Gastroesophageal sphincter (tissue), 3 donors: ENCODE results near the gene SLC4A8.

Experiments used
- CTCF ChIP-seq, 4 experiments: fragments of 200-600 bp in 2 of 4; fragments of 450-650 bp in 2 of 4; sonication (generic) in 1 of 4; IDR thresholded peaks; one replicate each; pipeline ENCODE4 v1.5.1; 2017 to 2019; ENCODE audit warnings: antibody characterized with exemption in 4 of 4, mild to moderate bottlenecking in 2 of 4, moderate library complexity in 2 of 4
- POLR2AphosphoS5 ChIP-seq: sonication (generic); formaldehyde crosslinking; IDR thresholded peaks from one replicate; pipeline ENCODE4 v1.6.1; 2017; ENCODE audit warnings: antibody characterized with exemption

- TF ChIP-seq CTCF (IDR thresholded peaks at IDR 0.05) (no peak), POLR2AphosphoS5 (no peak)
These were observed 18.9 kb downstream of the SLC4A8 start for GRCh38 chr12:51443573-51443972.
